Keratinocyte (primary cell): Measurements from ENCODE around the gene FOXRED2.

Experiments used
- CTCF ChIP-seq, 3 experiments: IDR thresholded peaks in 1 of 3; conservative IDR thresholded peaks in 1 of 3; optimal IDR thresholded peaks in 1 of 3; 2 replicates in 2 of 3; 3 replicates in 1 of 3; pipeline versions ENCODE3 to v1.5.1; 2011; ENCODE audit warnings: low read length in 3 of 3, mild to moderate bottlenecking in 3 of 3, moderate library complexity in 2 of 3, control low read depth in 1 of 3, inconsistent platforms in 1 of 3; ENCODE audit not compliant: insufficient read depth in 2 of 3; ENCODE audit errors: extremely low read depth in 1 of 3
- EZH2 ChIP-seq: IDR thresholded peaks from one replicate; pipeline ENCODE4 v1.6.1; 2012; ENCODE audit warnings: inconsistent platforms, mild to moderate bottlenecking, low read length, moderate library complexity

GRCh38 chr22:36470994-36471331 lies 35.9 kb downstream of the FOXRED2 start:
- TF ChIP-seq CTCF (optimal IDR thresholded peaks at IDR 0.05 in 1 of 3, IDR thresholded peaks at IDR 0.05 in 1 of 3, conservative IDR thresholded peaks at IDR 0.05 in 1 of 3; ENCODE audit: extremely low read depth in 1 of 3, insufficient read depth in 2 of 3, low read length in 3 of 3) (no peak), EZH2 (no peak)
